Right atrium auricular region (tissue), 2 donors: ENCODE measurements around the gene CARMIL1. TPM values are rescaled to one million over a fixed set of nuclear protein-coding genes. Genes with fewer than 3 reads are reported as not detected.

Experiments used
- DNase-seq: peaks from one replicate; pipeline ENCODE4 v3.0.0-alpha.2; 2019; ENCODE audit warnings: low spot score
- H3K27ac ChIP-seq, 2 donors: fragments of 200-600 bp; sonication (generic); 1 replicate in 1 of 2; 2 replicates in 1 of 2; pipeline ENCODE4 v1.5.1; 2016 to 2019
- H3K27me3 ChIP-seq, 2 donors: fragments of 200-600 bp; sonication (generic); one replicate each; pipeline versions ENCODE4 v1.5.1 to v1.6.0; 2017 to 2019
- H3K36me3 ChIP-seq: fragments of 200-600 bp; sonication (generic); one replicate; pipeline ENCODE4 v1.5.1; 2016
- H3K4me1 ChIP-seq, 2 donors: fragments of 200-600 bp; sonication (generic); one replicate each; pipeline versions ENCODE4 v1.5.1 to v1.6.0; 2017 to 2019
- H3K4me3 ChIP-seq, 2 donors: fragments of 200-600 bp; sonication (generic); 1 replicate in 1 of 2; 2 replicates in 1 of 2; pipeline ENCODE4 v1.5.1; 2017 to 2019; ENCODE audit warnings: mild to moderate bottlenecking in 1 of 2, moderate library complexity in 1 of 2
- H3K9me3 ChIP-seq, 2 donors: fragments of 200-600 bp; sonication (generic); one replicate each; pipeline ENCODE4 v1.5.1; 2019
- CTCF ChIP-seq, 2 donors: fragments of 200-600 bp; sonication (generic); IDR thresholded peaks; one replicate each; pipeline ENCODE4 v1.5.1; 2019; ENCODE audit warnings: antibody characterized with exemption in 2 of 2
- total RNA-seq, 2 donors: library from RNA; depleted of rRNA; stranded (reverse); fragments of >200 nt; gene quantifications; one replicate each; pipeline ENCODE4 v1.1.0, GENCODE V29; 2016

CARMIL1 gene
- total RNA-seq, 2 donors from 2014 or later = 7.9 to 29.4 TPM

- no peaks in the 10 kb centered on the region for H3K9me3 ChIP-seq
- H3K36me3 ChIP-seq = no peaks in the 10 kb centered on the region
- TF ChIP-seq CTCF (IDR thresholded peaks at IDR 0.05) = no peak
- H3K27me3 ChIP-seq = no peaks in the 10 kb centered on the region
- no peak overlapping the region for H3K4me3 ChIP-seq
- H3K27ac ChIP-seq = no peak overlapping the region
- no peaks in the 10 kb centered on the region for H3K4me1 ChIP-seq
- no peak for DNase-seq
Measured at GRCh38 chr6:25503686-25504085, 224.5 kb downstream of the CARMIL1 start.

GRCh38 chr6:25504661-25505060, 225.5 kb downstream of the CARMIL1 start:
- Histone ChIP-seq H3K4me3 (no peak overlapping the region), H3K4me1 (no peaks in the 10 kb centered on the region), H3K27me3 (no peaks in the 10 kb centered on the region), H3K9me3 (no peaks in the 10 kb centered on the region), H3K27ac (no peak overlapping the region), H3K36me3 (no peaks in the 10 kb centered on the region)
- DNase-seq = no peak
- TF ChIP-seq CTCF (IDR thresholded peaks at IDR 0.05) = no peak

- TF ChIP-seq CTCF (IDR thresholded peaks at IDR 0.05) = no peak
- Histone ChIP-seq H3K27me3 (no peaks in the 10 kb centered on the region), H3K4me3 (no peak overlapping the region), H3K4me1 (no peaks in the 10 kb centered on the region), H3K36me3 (no peaks in the 10 kb centered on the region), H3K9me3 (no peaks in the 10 kb centered on the region), H3K27ac (no peak overlapping the region)
- no peak for DNase-seq
Measured at GRCh38 chr6:25506020-25506419, 226.8 kb downstream of the CARMIL1 start.

- no peaks in the 10 kb centered on the region for H3K9me3 ChIP-seq
- H3K4me1 ChIP-seq = no peaks in the 10 kb centered on the region
- no peak overlapping the region for H3K4me3 ChIP-seq
- no peak for TF ChIP-seq CTCF (IDR thresholded peaks at IDR 0.05)
- no peak for DNase-seq
- no peaks in the 10 kb centered on the region for H3K27me3 ChIP-seq
- no peak overlapping the region for H3K27ac ChIP-seq
- no peaks in the 10 kb centered on the region for H3K36me3 ChIP-seq
Measured at GRCh38 chr6:25508051-25508450, 228.9 kb downstream of the CARMIL1 start.

- Histone ChIP-seq H3K27ac (no peak overlapping the region), H3K27me3 (no peaks in the 10 kb centered on the region), H3K4me3 (no peak overlapping the region), H3K9me3 (no peaks in the 10 kb centered on the region), H3K4me1 (no peaks in the 10 kb centered on the region), H3K36me3 (peaks cover 11% of the 10 kb centered on the region)
- no peak for DNase-seq
- TF ChIP-seq CTCF (IDR thresholded peaks at IDR 0.05) = no peak
Measured at GRCh38 chr6:25511376-25511775, 232.2 kb downstream of the CARMIL1 start.

- no peak overlapping the region for H3K27ac ChIP-seq
- DNase-seq = no peak
- TF ChIP-seq CTCF (IDR thresholded peaks at IDR 0.05) = no peak
- no peaks in the 10 kb centered on the region for H3K9me3 ChIP-seq
- H3K36me3 ChIP-seq = peaks cover 17% of the 10 kb centered on the region
- H3K4me3 ChIP-seq = no peak overlapping the region
- no peaks in the 10 kb centered on the region for H3K27me3 ChIP-seq
- no peaks in the 10 kb centered on the region for H3K4me1 ChIP-seq
Measured at GRCh38 chr6:25512560-25512959, 233.4 kb downstream of the CARMIL1 start.
